Peyer's patch (tissue), 4 donors: Measurements from ENCODE around the gene AKAP11.

Experiments used
- CTCF ChIP-seq, 6 experiments: fragments of 450-650 bp in 4 of 6; fragments of 200-600 bp in 2 of 6; sonication (generic) in 1 of 6; IDR thresholded peaks; one replicate each; pipeline ENCODE4 v1.5.1; 2017 to 2019; ENCODE audit warnings: antibody characterized with exemption in 6 of 6, mild to moderate bottlenecking in 3 of 6, moderate library complexity in 1 of 6
- POLR2A ChIP-seq, 2 donors: fragments of 450-650 bp; IDR thresholded peaks; one replicate each; pipeline ENCODE4 v1.5.1; 2017; ENCODE audit warnings: antibody characterized with exemption in 2 of 2, mild to moderate bottlenecking in 2 of 2, moderate library complexity in 2 of 2

GRCh38 chr13:42348576-42348975, 76.6 kb downstream of the AKAP11 start:
- TF ChIP-seq CTCF (IDR thresholded peaks at IDR 0.05): no peak
- TF ChIP-seq POLR2A (IDR thresholded peaks at IDR 0.05): no peak
